IMR-90 (cell line): ENCODE data around the gene HOXB8. TPM values are rescaled to one million over a fixed set of nuclear protein-coding genes. Genes with fewer than 3 reads are reported as not detected.

ENCODE experiments used
- ATAC-seq: fragments of 200-7000 bp; cut with Tn5 transposase; 2 replicates; pipeline ENCODE4 v1.9.1; 2020; ENCODE audit warnings: low read depth, mild to moderate bottlenecking, moderate library complexity
- BruUV-seq: library from RNA; stranded (reverse); fragments of 400-500 nt; replicated peaks from 2 replicates; lab custom pipeline; 2021; lab: Mats Ljungman, UMichigan
- CTCF ChIA-PET: fragments of 300-600 bp; formaldehyde crosslinking; extraction: SDS; loops from one replicate; lab custom pipeline; 2021; ENCODE audit warnings: antibody characterized with exemption; lab: Yijun Ruan, JAX
- POLR2A ChIA-PET: fragments of 300-600 bp; sonication (Branson Sonifier 250); formaldehyde crosslinking; loops from one replicate; lab custom pipeline; 2022; ENCODE audit warnings: antibody characterized with exemption; ENCODE audit not compliant: unreplicated experiment; lab: Charles Lee
- DNase-seq: peaks from one replicate; pipeline ENCODE4 v3.0.0; 2013
- H2AFZ ChIP-seq: replicated peaks from 2 replicates; pipeline ENCODE3; 2013; ENCODE audit warnings: low read length, mild to moderate bottlenecking; ENCODE audit not compliant: poor library complexity
- H2AK5ac ChIP-seq: 2 replicates; pipeline ENCODE4 v1.6.1; 2013; ENCODE audit warnings: low read depth, low read length, inconsistent platforms
- H2AK9ac ChIP-seq: replicated peaks from 2 replicates; pipeline ENCODE3; 2013; ENCODE audit warnings: mild to moderate bottlenecking, low read depth, low read length, moderate library complexity; ENCODE audit not compliant: poor library complexity
- H2BK120ac ChIP-seq: 2 replicates; pipeline ENCODE4 v1.6.1; 2013; ENCODE audit warnings: low read depth, low read length, inconsistent platforms
- H2BK15ac ChIP-seq: 3 replicates; pipeline ENCODE4 v1.6.1; 2013; ENCODE audit warnings: low read depth, low read length, inconsistent platforms
- H2BK20ac ChIP-seq: 2 replicates; pipeline ENCODE4 v1.6.1; 2013; ENCODE audit warnings: low read depth, mild to moderate bottlenecking, inconsistent platforms, low read length, moderate library complexity
- H2BK5ac ChIP-seq: 2 replicates; pipeline ENCODE4 v1.6.1; 2013; ENCODE audit warnings: mild to moderate bottlenecking, low read depth, low read length, inconsistent platforms; ENCODE audit not compliant: poor library complexity, severe bottlenecking
- H3K14ac ChIP-seq: replicated peaks from 2 replicates; pipeline ENCODE4 v1.6.1; 2013; ENCODE audit warnings: low read depth, low read length, inconsistent platforms
- H3K18ac ChIP-seq: 2 replicates; pipeline ENCODE4 v1.6.1; 2013; ENCODE audit warnings: low read depth, low read length, control low read depth
- H3K23ac ChIP-seq: 2 replicates; pipeline ENCODE4 v1.6.1; 2013; ENCODE audit warnings: low read depth, low read length, inconsistent platforms
- H3K27ac ChIP-seq: 2 replicates; pipeline ENCODE4 v1.5.1; 2013; ENCODE audit warnings: mild to moderate bottlenecking, control low read depth, low read length; ENCODE audit not compliant: insufficient read depth
- H3K27me3 ChIP-seq: 2 replicates; pipeline ENCODE4 v1.6.1; 2013; ENCODE audit warnings: low read length; ENCODE audit not compliant: control insufficient read depth, insufficient read depth
- H3K36me3 ChIP-seq: 2 replicates; pipeline ENCODE4 v1.6.1; 2013; ENCODE audit warnings: low read length, mixed read lengths; ENCODE audit not compliant: control insufficient read depth, insufficient read depth
- H3K4ac ChIP-seq: 2 replicates; pipeline ENCODE4 v1.6.1; 2013; ENCODE audit warnings: low read depth, low read length, inconsistent platforms
- H3K4me1 ChIP-seq: 2 replicates; pipeline ENCODE4 v1.6.1; 2013; ENCODE audit warnings: low read length, mixed read lengths; ENCODE audit not compliant: control insufficient read depth, insufficient read depth
- H3K4me2 ChIP-seq: 2 replicates; pipeline ENCODE4 v1.6.1; 2013; ENCODE audit warnings: low read depth, mild to moderate bottlenecking, control low read depth, low read length, moderate library complexity
- H3K4me3 ChIP-seq: 2 replicates; pipeline ENCODE4 v1.5.1; 2013; ENCODE audit warnings: low read depth, mild to moderate bottlenecking, control low read depth, low read length, moderate library complexity; ENCODE audit not compliant: insufficient read depth
- H3K56ac ChIP-seq: 2 replicates; pipeline ENCODE4 v1.6.1; 2013; ENCODE audit warnings: low read length, inconsistent platforms; ENCODE audit not compliant: insufficient read depth; ENCODE audit errors: extremely low read depth
- H3K79me1 ChIP-seq, 2 experiments: 2 replicates each; pipeline ENCODE4 v1.6.1; 2013; ENCODE audit warnings: low read length in 2 of 2, inconsistent platforms in 1 of 2, low read depth in 1 of 2
- H3K9ac ChIP-seq: 2 replicates; pipeline ENCODE4 v1.6.1; 2013; ENCODE audit warnings: low read depth, low read length, control low read depth
- H3K9me1 ChIP-seq: 2 replicates; pipeline ENCODE4 v1.6.1; 2013; ENCODE audit warnings: low read length, inconsistent platforms; ENCODE audit not compliant: insufficient read depth
- H3K9me3 ChIP-seq: 2 replicates; pipeline ENCODE4 v1.6.1; 2013; ENCODE audit warnings: low read length; ENCODE audit not compliant: control insufficient read depth, insufficient read depth
- H4K20me1 ChIP-seq: 2 replicates; pipeline ENCODE4 v1.6.1; 2013; ENCODE audit warnings: low read length, inconsistent platforms; ENCODE audit not compliant: insufficient read depth
- H4K5ac ChIP-seq: 2 replicates; pipeline ENCODE4 v1.6.1; 2013; ENCODE audit warnings: mild to moderate bottlenecking, low read depth, low read length, control low read depth
- H4K8ac ChIP-seq, 2 experiments: 2 replicates each; pipeline ENCODE4 v1.6.1; 2013; ENCODE audit warnings: low read depth in 2 of 2, low read length in 2 of 2, control low read depth in 1 of 2, inconsistent platforms in 1 of 2
- H4K91ac ChIP-seq: 2 replicates; pipeline ENCODE4 v1.6.1; 2013; ENCODE audit warnings: low read depth, low read length, inconsistent platforms; ENCODE audit not compliant: insufficient read depth
- CTCF ChIP-seq: conservative IDR thresholded peaks from 2 replicates; pipeline ENCODE4 v1.5.1; 2012; ENCODE audit warnings: mild to moderate bottlenecking, low read depth, low read length, improper control_type of control experiment
- FOS ChIP-seq: fragments of 150-350 bp; IDR thresholded peaks from 2 replicates; pipeline ENCODE4 v1.6.1; 2016; ENCODE audit warnings: low read depth, low read length
- MAZ ChIP-seq: IDR thresholded peaks from 2 replicates; pipeline ENCODE4 v1.6.1; 2012; ENCODE audit warnings: low read depth, mild to moderate bottlenecking, low read length, improper control_type of control experiment, moderate library complexity, borderline replicate concordance
- USF2 ChIP-seq: fragments of 150-350 bp; IDR thresholded peaks from 2 replicates; pipeline ENCODE4 v1.6.1; 2017; ENCODE audit warnings: mild to moderate bottlenecking, antibody characterized with exemption, low read length, low read depth
- dilution Hi-C: fragments of 300-500 bp; cut with HindIII; formaldehyde crosslinking; loops from one replicate; pipeline ENCODE4 v1.14.3; 2018; ENCODE audit warnings: low sequenced_read_pairs; ENCODE audit not compliant: unreplicated experiment
- in situ Hi-C: fragments of 300-500 bp; cut with MboI; formaldehyde crosslinking; loops from 3 replicates; pipeline ENCODE4 v1.14.3; 2019; ENCODE audit warnings: low sequenced_read_pairs, inconsistent platforms, mixed read lengths
- intact Hi-C: fragments of 100-400 bp; cut with micrococcal nuclease; formaldehyde crosslinking; loops from 2 replicates; pipeline ENCODE4 v1.10.0; 2022
- polyA plus RNA-seq, 3 experiments: library from polyadenylated mRNA; depleted of rRNA; stranded (reverse); fragments of >200 nt; gene quantifications; 2 replicates each; pipeline ENCODE4 v1.2.3, GENCODE V29; 2012; ENCODE audit warnings: low replicate concordance in 1 of 3
- total RNA-seq: library from RNA; depleted of rRNA; stranded (reverse); fragments of >200 nt; gene quantifications from 2 replicates; pipeline ENCODE4 v1.2.3, GENCODE V29; 2012

The HOXB8 gene
- total and polyA plus RNA-seq, 2 of the 4 experiments (the other 2 are of a cell fraction) = 0.54 to 5.3 TPM

GRCh38 chr17:48663134-48663924, 48.2 kb upstream of the HOXB8 start (continued):
- TF ChIP-seq USF2 (no peak), CTCF (no peak)

GRCh38 chr17:48655913-48656312, 40.8 kb upstream of the HOXB8 start:
- peaks cover 38% of the 10 kb centered on the region for H3K27me3 ChIP-seq
- H3K4me2 ChIP-seq = no peak overlapping the region
- no peak overlapping the region for H2AK9ac ChIP-seq
- dilution Hi-C loops (no loop called here), in situ Hi-C loops (no loop called here), intact Hi-C loops (no loop called here)
- no peak overlapping the region for H2BK120ac ChIP-seq
- POLR2A ChIA-PET = no interaction called here
- no peak overlapping the region for H4K5ac ChIP-seq
- no peak overlapping the region for H2AK5ac ChIP-seq
- no peaks in the 10 kb centered on the region for H4K20me1 ChIP-seq
- no peak overlapping the region for H4K8ac ChIP-seq
- no peak overlapping the region for H3K56ac ChIP-seq
- H3K9ac ChIP-seq = no peak overlapping the region
- H2BK15ac ChIP-seq = no peak overlapping the region
- no TSS peak for BruUV-seq
- H3K14ac ChIP-seq = no peak overlapping the region
- no peaks in the 10 kb centered on the region for H3K9me1 ChIP-seq
- H2BK5ac ChIP-seq = no peak overlapping the region
- H3K4ac ChIP-seq = no peak overlapping the region
- CTCF ChIA-PET = no interaction called here
- DNase-seq (no peak), ATAC-seq (no peak)
- H3K36me3 ChIP-seq = no peaks in the 10 kb centered on the region
- H3K79me1 ChIP-seq = no peaks in the 10 kb centered on the region
- no peak overlapping the region for H3K18ac ChIP-seq
- TF ChIP-seq FOS = no peak
- no peak for TF ChIP-seq MAZ
- TF ChIP-seq USF2 = no peak
- H3K4me1 ChIP-seq = no peaks in the 10 kb centered on the region
- no peak overlapping the region for H3K4me3 ChIP-seq
- no peak overlapping the region for H4K91ac ChIP-seq
- H3K9me3 ChIP-seq = no peaks in the 10 kb centered on the region
- H2BK20ac ChIP-seq = no peak overlapping the region
- H2AFZ ChIP-seq = no peak overlapping the region
- no peak overlapping the region for H3K23ac ChIP-seq
- H3K27ac ChIP-seq = no peak overlapping the region
